A549 (cell line): ENCODE measurements around the gene RBFOX1. TPM values are rescaled to one million over a fixed set of nuclear protein-coding genes. Genes with fewer than 3 reads are reported as not detected.

Experiments
- ATAC-seq, 2 experiments: fragments of 200-7000 bp in 1 of 2; fragments of >200 bp in 1 of 2; cut with Nextera tagmentation in 1 of 2; cut with Tn5 transposase in 1 of 2; 3 replicates each; pipeline versions ENCODE4 v1.8.0 to v1.9.1; 2018 to 2020; ENCODE audit warnings: mild to moderate bottlenecking in 1 of 2, moderate library complexity in 1 of 2
- CTCF ChIA-PET: fragments of 300-600 bp; sonication (Branson Sonifier 250); formaldehyde crosslinking; extraction: SDS; loops from one replicate; lab custom pipeline; 2021; ENCODE audit warnings: antibody characterized with exemption, inconsistent platforms; lab: Yijun Ruan, JAX
- POLR2A ChIA-PET: fragments of 350-600 bp; formaldehyde crosslinking; extraction: SDS; loops from one replicate; lab custom pipeline; 2021; ENCODE audit warnings: antibody characterized with exemption, inconsistent platforms; lab: Yijun Ruan, JAX
- DNase-seq, 2 experiments: peaks; one replicate each; pipeline versions ENCODE4 v3.0.0 to v3.0.0-alpha.2; 2011 to 2016; ENCODE audit warnings: low read depth in 1 of 2, low spot score in 1 of 2
- FAIRE-seq: peaks from 2 replicates; lab custom pipeline; 2011; peaks lifted over from hg19 to GRCh38; lab: Jason Lieb, UNC
- H3K27ac ChIP-seq, 2 experiments: fragments of >200 bp; sonication (Bioruptor Twin); formaldehyde crosslinking; 3 replicates each; pipeline ENCODE4 v1.5.1; 2016 to 2017
- H3K4me1 ChIP-seq: fragments of >200 bp; sonication (Bioruptor Twin); formaldehyde crosslinking; 3 replicates; pipeline ENCODE4 v1.6.1; 2016
- H3K4me2 ChIP-seq: fragments of >200 bp; sonication (Bioruptor Twin); formaldehyde crosslinking; 3 replicates; pipeline ENCODE4 v1.6.1; 2016
- H3K4me3 ChIP-seq: fragments of >200 bp; sonication (Bioruptor Twin); formaldehyde crosslinking; 3 replicates; pipeline ENCODE4 v1.5.1; 2016
- H3K9me3 ChIP-seq: fragments of >200 bp; sonication (Bioruptor Twin); formaldehyde crosslinking; 3 replicates; pipeline ENCODE4 v1.6.1; 2016
- BHLHE40 ChIP-seq: IDR thresholded peaks from 2 replicates; pipeline ENCODE4 v1.6.1; 2012; ENCODE audit warnings: low read depth, low read length, inconsistent platforms
- CBX8 ChIP-seq: fragments of 200-600 bp; sonication (generic); IDR thresholded peaks from 2 replicates; pipeline ENCODE4 v1.6.1; 2016
- CHD4 ChIP-seq: fragments of 200-600 bp; sonication (generic); IDR thresholded peaks from 2 replicates; pipeline ENCODE4 v1.6.1; 2016; ENCODE audit warnings: antibody characterized with exemption, mild to moderate bottlenecking, borderline replicate concordance
- EP300 ChIP-seq, 2 experiments: fragments of >200 bp; sonication (Bioruptor Twin); formaldehyde crosslinking; IDR thresholded peaks; 2 replicates in 1 of 2; 3 replicates in 1 of 2; pipeline ENCODE4 v1.6.1; 2016 to 2017
- FOSB ChIP-seq: fragments of 250-450 bp; sonication (Bioruptor Pico); IDR thresholded peaks from 2 replicates; pipeline ENCODE4 v1.5.0; 2020; ENCODE audit warnings: mild to moderate bottlenecking, moderate library complexity
- FOXS1 ChIP-seq: fragments of 250-450 bp; sonication (Bioruptor Pico); IDR thresholded peaks from 2 replicates; pipeline ENCODE4 v1.5.0; 2020; ENCODE audit warnings: mild to moderate bottlenecking, moderate library complexity
- GATA3 ChIP-seq: IDR thresholded peaks from 2 replicates; pipeline ENCODE4 v1.6.1; 2012; ENCODE audit warnings: borderline replicate concordance
- HES2 ChIP-seq: fragments of >200 bp; sonication (Bioruptor Twin); formaldehyde crosslinking; IDR thresholded peaks from 2 replicates; pipeline ENCODE4 v1.6.1; 2016
- MAFK ChIP-seq: fragments of 450-650 bp; IDR thresholded peaks from 2 replicates; pipeline ENCODE4 v1.6.1; 2014; ENCODE audit not compliant: partially characterized antibody
- MAX ChIP-seq: IDR thresholded peaks from 2 replicates; pipeline ENCODE4 v1.6.1; 2012
- NFE2L2 ChIP-seq: fragments of 150-350 bp; conservative IDR thresholded peaks from 2 replicates; pipeline ENCODE4 v1.6.1; 2014; ENCODE audit warnings: low read length
- RAD21 ChIP-seq, 2 experiments: fragments of >200 bp in 1 of 2; sonication (Bioruptor Twin) in 1 of 2; formaldehyde crosslinking in 1 of 2; IDR thresholded peaks in 1 of 2; conservative IDR thresholded peaks in 1 of 2; 2 replicates in 1 of 2; 3 replicates in 1 of 2; pipeline ENCODE4 v1.6.1; 2012 to 2018; ENCODE audit warnings: inconsistent platforms in 1 of 2
- RCOR1 ChIP-seq: fragments of 150-350 bp; IDR thresholded peaks from 2 replicates; pipeline ENCODE4 v1.6.1; 2014; ENCODE audit warnings: antibody characterized with exemption, low read length, low read depth
- RFX5 ChIP-seq: fragments of 450-650 bp; IDR thresholded peaks from 2 replicates; pipeline ENCODE4 v1.7.1; 2014; ENCODE audit warnings: antibody characterized with exemption, mild to moderate bottlenecking, moderate library complexity
- RNF2 ChIP-seq: fragments of 200-600 bp; sonication (generic); IDR thresholded peaks from 2 replicates; pipeline ENCODE4 v1.6.1; 2016; ENCODE audit warnings: low read depth, mild to moderate bottlenecking, antibody characterized with exemption, moderate library complexity, borderline replicate concordance
- SMC3 ChIP-seq: fragments of >200 bp; sonication (Bioruptor Twin); formaldehyde crosslinking; IDR thresholded peaks from 3 replicates; pipeline ENCODE4 v1.6.1; 2018; ENCODE audit warnings: inconsistent platforms
- TFCP2L1 ChIP-seq: fragments of 250-450 bp; sonication (Bioruptor Pico); IDR thresholded peaks from 2 replicates; pipeline ENCODE4 v1.5.0; 2021; ENCODE audit warnings: mild to moderate bottlenecking
- TP53 ChIP-seq: fragments of 250-450 bp; sonication (Bioruptor Pico); IDR thresholded peaks from 2 replicates; pipeline ENCODE4 v1.5.0; 2021; ENCODE audit warnings: mild to moderate bottlenecking, moderate library complexity
- ZC3H11A ChIP-seq: fragments of 450-650 bp; IDR thresholded peaks from 2 replicates; pipeline ENCODE4 v1.6.1; 2014; ENCODE audit warnings: antibody characterized with exemption, mild to moderate bottlenecking
- ZFP36 ChIP-seq: fragments of 450-650 bp; IDR thresholded peaks from 2 replicates; pipeline ENCODE4 v1.6.1; 2014; ENCODE audit warnings: borderline replicate concordance; ENCODE audit not compliant: partially characterized antibody
- ZSCAN20 ChIP-seq: fragments of 250-450 bp; sonication (Bioruptor Pico); IDR thresholded peaks from 2 replicates; pipeline ENCODE4 v1.8.0; 2022; ENCODE audit warnings: mild to moderate bottlenecking, moderate library complexity
- WGBS: methylation state at CpG from one replicate; pipeline ENCODE4 v1.1.6; 2017; ENCODE audit errors: missing lambda C conversion rate; 5-methylcytosine and 5-hydroxymethylcytosine counted together
- polyA plus RNA-seq, 4 experiments: library from polyadenylated mRNA; depleted of rRNA in 3 of 4; stranded (reverse); fragments of >200 nt; fragmentation: RNase III in 1 of 4; extraction: RNeasy Plus Mini Kit Qiagen cat#74134 plus additional on column Dnase treatment in 1 of 4; gene quantifications; 2 replicates in 3 of 4; 3 replicates in 1 of 4; pipeline ENCODE4 v1.2.3, GENCODE V29; 2011 to 2017
- TF ChIP-seq, protein P1 (sequence below): fragments of >200 bp; sonication (Bioruptor Twin); formaldehyde crosslinking; IDR thresholded peaks from 3 replicates; pipeline ENCODE4 v1.5.1; 2016
- TF ChIP-seq, protein P2 (sequence below): IDR thresholded peaks from 2 replicates; pipeline ENCODE4 v1.6.1; 2012; ENCODE audit warnings: low read depth, borderline replicate concordance

RBFOX1 gene
- polyA plus RNA-seq, 2 of the 4 experiments (the other 2 are of a cell fraction): not detected

- no peaks in the 10 kb centered on the region for H3K9me3 ChIP-seq
- H3K27ac ChIP-seq: no peak overlapping the region
- no peak for DNase-seq
- no peak for FAIRE-seq
- no peak for TF ChIP-seq RAD21 (conservative IDR thresholded peaks at IDR 0.05 in 1 of 2, IDR thresholded peaks at IDR 0.05 in 1 of 2)
- ChIA-PET POLR2A (no interaction called here), CTCF (no interaction called here)
- no peak for ATAC-seq
- no peaks in the 10 kb centered on the region for H3K4me1 ChIP-seq
- 13% methylated on average over 5 of the region's 5 CpGs for WGBS
- no peak overlapping the region for H3K4me2 ChIP-seq
- H3K4me3 ChIP-seq: no peak overlapping the region
Measured at GRCh38 chr16:7629571-7629970, 296.9 kb downstream of the RBFOX1 start.

- Histone ChIP-seq H3K4me3 (no peak overlapping the region), H3K4me1 (no peaks in the 10 kb centered on the region), H3K27ac (no peak overlapping the region), H3K9me3 (no peaks in the 10 kb centered on the region), H3K4me2 (no peak overlapping the region)
- CTCF ChIA-PET: no interaction called here
- POLR2A ChIA-PET: no interaction called here
- no peak for ATAC-seq
- TF ChIP-seq ZFP36: no peak
- TF ChIP-seq MAX: no peak
- no peak for TF ChIP-seq HES2
- TF ChIP-seq GATA3: no peak
- no peak for TF ChIP-seq NFE2L2
- TF ChIP-seq MAFK: no peak
- no peak for TF ChIP-seq SMC3
- TF ChIP-seq RCOR1: no peak
- no peak for DNase-seq
- FAIRE-seq: no peak
- WGBS: 2% methylated on average over 4 of the region's 4 CpGs
Measured at GRCh38 chr16:7637446-7637845, 304.8 kb downstream of the RBFOX1 start.

GRCh38 chr16:7638306-7638705 lies 305.7 kb downstream of the RBFOX1 start:
- H3K27ac ChIP-seq: no peak overlapping the region
- DNase-seq: no peak
- no peak for ATAC-seq
- POLR2A ChIA-PET: no interaction called here
- CTCF ChIA-PET: no interaction called here
- no peak overlapping the region for H3K4me3 ChIP-seq
- no peak overlapping the region for H3K4me2 ChIP-seq
- WGBS: 0% methylated on average over 5 of the region's 5 CpGs
- no peak for TF ChIP-seq FOSB (CRISPR knock-in tag)
- TF ChIP-seq ZC3H11A: no peak
- TF ChIP-seq NFE2L2: no peak
- TF ChIP-seq, protein P1, sequence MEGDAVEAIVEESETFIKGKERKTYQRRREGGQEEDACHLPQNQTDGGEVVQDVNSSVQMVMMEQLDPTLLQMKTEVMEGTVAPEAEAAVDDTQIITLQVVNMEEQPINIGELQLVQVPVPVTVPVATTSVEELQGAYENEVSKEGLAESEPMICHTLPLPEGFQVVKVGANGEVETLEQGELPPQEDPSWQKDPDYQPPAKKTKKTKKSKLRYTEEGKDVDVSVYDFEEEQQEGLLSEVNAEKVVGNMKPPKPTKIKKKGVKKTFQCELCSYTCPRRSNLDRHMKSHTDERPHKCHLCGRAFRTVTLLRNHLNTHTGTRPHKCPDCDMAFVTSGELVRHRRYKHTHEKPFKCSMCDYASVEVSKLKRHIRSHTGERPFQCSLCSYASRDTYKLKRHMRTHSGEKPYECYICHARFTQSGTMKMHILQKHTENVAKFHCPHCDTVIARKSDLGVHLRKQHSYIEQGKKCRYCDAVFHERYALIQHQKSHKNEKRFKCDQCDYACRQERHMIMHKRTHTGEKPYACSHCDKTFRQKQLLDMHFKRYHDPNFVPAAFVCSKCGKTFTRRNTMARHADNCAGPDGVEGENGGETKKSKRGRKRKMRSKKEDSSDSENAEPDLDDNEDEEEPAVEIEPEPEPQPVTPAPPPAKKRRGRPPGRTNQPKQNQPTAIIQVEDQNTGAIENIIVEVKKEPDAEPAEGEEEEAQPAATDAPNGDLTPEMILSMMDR: no peak
- TF ChIP-seq CBX8: no peak
- no peak for TF ChIP-seq RFX5
- TF ChIP-seq SMC3: no peak
- TF ChIP-seq RNF2: no peak
- TF ChIP-seq FOXS1: no peak
- no peak for TF ChIP-seq MAFK
- no peak for TF ChIP-seq EP300 (IDR thresholded peaks at IDR 0.05)
- TF ChIP-seq ZSCAN20: no peak
- TF ChIP-seq CHD4: no peak
- TF ChIP-seq TP53 (CRISPR knock-in tag): no peak
- no peak for TF ChIP-seq TFCP2L1
- TF ChIP-seq, protein P2, sequence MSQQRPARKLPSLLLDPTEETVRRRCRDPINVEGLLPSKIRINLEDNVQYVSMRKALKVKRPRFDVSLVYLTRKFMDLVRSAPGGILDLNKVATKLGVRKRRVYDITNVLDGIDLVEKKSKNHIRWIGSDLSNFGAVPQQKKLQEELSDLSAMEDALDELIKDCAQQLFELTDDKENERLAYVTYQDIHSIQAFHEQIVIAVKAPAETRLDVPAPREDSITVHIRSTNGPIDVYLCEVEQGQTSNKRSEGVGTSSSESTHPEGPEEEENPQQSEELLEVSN: no peak
- TF ChIP-seq BHLHE40: no peak
- FAIRE-seq: no peak
- H3K4me1 ChIP-seq: no peaks in the 10 kb centered on the region
- no peaks in the 10 kb centered on the region for H3K9me3 ChIP-seq
